SK-N-SH treated with all-trans-retinoic acid at 6 μM for 48 hours (cell line): ENCODE data around the gene FNDC3B.

ENCODE experiments used
- CSRNP3 ChIP-seq: fragments of 250-450 bp; sonication (Bioruptor Pico); IDR thresholded peaks from 2 replicates; pipeline ENCODE4 v1.5.1; 2021; ENCODE audit warnings: mild to moderate bottlenecking, moderate library complexity
- GLIS3 ChIP-seq: fragments of 250-450 bp; sonication (Bioruptor Pico); IDR thresholded peaks from 2 replicates; pipeline ENCODE4 v1.5.0; 2020; ENCODE audit warnings: mild to moderate bottlenecking, moderate library complexity
- OSR1 ChIP-seq: fragments of 250-450 bp; sonication (Bioruptor Pico); IDR thresholded peaks from 2 replicates; pipeline ENCODE4 v1.8.0; 2022; ENCODE audit warnings: moderate library complexity, mild to moderate bottlenecking, inconsistent platforms
- ZFP30 ChIP-seq: fragments of 450-650 bp; formaldehyde crosslinking; IDR thresholded peaks from 2 replicates; pipeline ENCODE4 v1.5.0; 2022; ENCODE audit warnings: mild to moderate bottlenecking, moderate library complexity

- TF ChIP-seq OSR1 (no peak), GLIS3 (CRISPR knock-in tag) (no peak), CSRNP3 (CRISPR knock-in tag) (no peak), ZFP30 (no peak)
These were observed 23.4 kb downstream of the FNDC3B start for GRCh38 chr3:172062761-172063160.
